HG03432 (cell line): Measurements from ENCODE around the gene DRD5.
"Not testable (repeated sequence)": the region's sequence is repeated elsewhere in the genome, so short reads cannot be mapped to it uniquely, and the experiment has no call there.

ENCODE experiments used
- ATAC-seq: cut with Tn5 transposase; IDR thresholded peaks from one replicate; pipeline ENCODE4 v1.9.1; 2021; ENCODE audit warnings: mild to moderate bottlenecking, moderate library complexity; ENCODE audit not compliant: unreplicated experiment

DRD5 gene

GRCh38 chr4:9781343-9782135 is at the start of gene DRD5:
DRD5 (plus strand) TSS chr4:9781634; CDS start chr4:9782030, 396 bp downstream.
- ATAC-seq = no peak

- not testable (repeated sequence) for ATAC-seq
Observed at GRCh38 chr4:9732256-9732655, 49.2 kb upstream of the DRD5 start.

GRCh38 chr4:9735515-9735914 is 45.9 kb upstream of the DRD5 start:
- no peak for ATAC-seq

- not testable (repeated sequence) for ATAC-seq
Observed at GRCh38 chr4:9737280-9737679, 44.2 kb upstream of the DRD5 start.

GRCh38 chr4:9743789-9744188 is 37.6 kb upstream of the DRD5 start:
- ATAC-seq = not testable (repeated sequence)

GRCh38 chr4:9745782-9746181 is 35.7 kb upstream of the DRD5 start:
- no peak for ATAC-seq

- ATAC-seq = no peak
Observed at GRCh38 chr4:9758641-9759317, 22.7 kb upstream of the DRD5 start.

- no peak for ATAC-seq
Observed at GRCh38 chr4:9762823-9763475, 18.5 kb upstream of the DRD5 start.

- ATAC-seq = no peak
Observed at GRCh38 chr4:9764155-9764696, 17.2 kb upstream of the DRD5 start.

- ATAC-seq = no peak
Observed at GRCh38 chr4:9765091-9765490, 16.3 kb upstream of the DRD5 start.

- no peak for ATAC-seq
Observed at GRCh38 chr4:9769321-9769720, 12.1 kb upstream of the DRD5 start.

GRCh38 chr4:9771034-9771433 is 10.4 kb upstream of the DRD5 start:
- ATAC-seq = no peak

GRCh38 chr4:9773471-9773870 is 8.0 kb upstream of the DRD5 start:
- no peak for ATAC-seq

GRCh38 chr4:9782136-9782436 is 652 bp downstream of the DRD5 start:
- no peak for ATAC-seq

GRCh38 chr4:9785891-9786290 is 4.5 kb downstream of the DRD5 start:
- ATAC-seq = not testable (repeated sequence)

GRCh38 chr4:9792381-9792780 is 10.9 kb downstream of the DRD5 start:
- ATAC-seq = no peak

GRCh38 chr4:9796641-9797040 is 15.2 kb downstream of the DRD5 start:
- ATAC-seq = not testable (repeated sequence)

- no peak for ATAC-seq
Observed at GRCh38 chr4:9800848-9801247, 19.4 kb downstream of the DRD5 start.

GRCh38 chr4:9804918-9805317 is 23.5 kb downstream of the DRD5 start:
- no peak for ATAC-seq

- peak; percentile 67 for ATAC-seq
Observed at GRCh38 chr4:9808077-9808476, 26.6 kb downstream of the DRD5 start.

GRCh38 chr4:9811806-9812205 is 30.4 kb downstream of the DRD5 start:
- ATAC-seq = no peak
